ENCODE measurements around the gene SLC18A2.

Gene SLC18A2

DNA sequence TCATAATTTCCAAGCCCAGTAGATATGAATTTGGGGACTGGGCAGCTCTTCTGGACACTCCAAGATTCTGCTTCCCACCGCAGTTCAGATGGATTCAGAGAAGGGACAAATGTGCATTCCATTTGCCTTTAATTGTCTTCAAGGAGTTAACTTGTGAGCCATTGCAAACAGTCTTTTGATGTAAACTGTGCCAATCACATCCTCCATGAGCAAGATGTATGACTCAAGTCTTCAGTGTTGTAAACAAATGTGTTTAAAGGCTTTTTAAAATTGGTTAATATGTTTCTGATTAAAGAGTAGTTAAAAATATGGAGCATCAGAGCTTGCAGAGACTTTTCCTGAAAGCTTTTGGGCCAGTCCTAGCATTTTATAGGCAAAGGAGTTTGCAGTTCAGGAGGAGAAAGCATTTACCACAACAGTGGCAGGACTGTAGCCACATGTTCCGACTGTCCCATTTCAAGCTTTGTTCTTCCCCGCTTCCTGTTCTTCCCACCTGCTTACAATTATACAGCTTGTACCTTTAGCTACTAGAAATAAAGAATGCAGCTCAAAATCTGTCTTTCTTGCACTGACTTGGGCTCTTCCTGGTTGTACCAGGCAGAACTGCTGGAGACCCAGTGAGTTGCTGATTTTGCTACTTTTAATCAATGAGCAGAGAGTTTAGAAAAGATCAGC, 6.2 kb downstream of the SLC18A2 start:
- Histone ChIP-seq H2AFZ (ENCODE audit: low read length) (no peak overlapping the region), H3K9me3 (ENCODE audit: insufficient read depth, low read depth, low read length) (no peaks in the 10 kb centered on the region), H3K9ac (ENCODE audit: low read depth, low read length, poor library complexity, severe bottlenecking) (no peak overlapping the region), H4K20me1 (ENCODE audit: insufficient read depth, low read length, poor library complexity, severe bottlenecking) (no peaks in the 10 kb centered on the region), H3K9me2 (replicated peaks; ENCODE audit: low read depth, low read length) (no peaks in the 10 kb centered on the region), H3K4me2 (ENCODE audit: low read depth, low read length, poor library complexity, severe bottlenecking) (no peak overlapping the region), H3K36me3 (ENCODE audit: insufficient read depth, low read length) (no peaks in the 10 kb centered on the region), H3K4me1 (ENCODE audit: insufficient read depth, low read length, poor library complexity, severe bottlenecking) (peaks cover 28% of the 10 kb centered on the region), H3K4me3 (ENCODE audit: low read length, poor library complexity, severe bottlenecking) (no peak overlapping the region), H3K27me3 (ENCODE audit: insufficient read depth, low read length, poor library complexity, severe bottlenecking) (no peaks in the 10 kb centered on the region), H3K79me2 (ENCODE audit: insufficient read depth, low read length) (no peaks in the 10 kb centered on the region), H3F3A (ENCODE audit: low read depth) (no peaks in the 10 kb centered on the region)
- TF ChIP-seq CTCF (conservative IDR thresholded peaks at IDR 0.05; ENCODE audit: low read length), result no peak
- no peak for TF ChIP-seq EZH2phosphoT487 (IDR thresholded peaks at IDR 0.05; ENCODE audit: borderline replicate concordance)

DNA sequence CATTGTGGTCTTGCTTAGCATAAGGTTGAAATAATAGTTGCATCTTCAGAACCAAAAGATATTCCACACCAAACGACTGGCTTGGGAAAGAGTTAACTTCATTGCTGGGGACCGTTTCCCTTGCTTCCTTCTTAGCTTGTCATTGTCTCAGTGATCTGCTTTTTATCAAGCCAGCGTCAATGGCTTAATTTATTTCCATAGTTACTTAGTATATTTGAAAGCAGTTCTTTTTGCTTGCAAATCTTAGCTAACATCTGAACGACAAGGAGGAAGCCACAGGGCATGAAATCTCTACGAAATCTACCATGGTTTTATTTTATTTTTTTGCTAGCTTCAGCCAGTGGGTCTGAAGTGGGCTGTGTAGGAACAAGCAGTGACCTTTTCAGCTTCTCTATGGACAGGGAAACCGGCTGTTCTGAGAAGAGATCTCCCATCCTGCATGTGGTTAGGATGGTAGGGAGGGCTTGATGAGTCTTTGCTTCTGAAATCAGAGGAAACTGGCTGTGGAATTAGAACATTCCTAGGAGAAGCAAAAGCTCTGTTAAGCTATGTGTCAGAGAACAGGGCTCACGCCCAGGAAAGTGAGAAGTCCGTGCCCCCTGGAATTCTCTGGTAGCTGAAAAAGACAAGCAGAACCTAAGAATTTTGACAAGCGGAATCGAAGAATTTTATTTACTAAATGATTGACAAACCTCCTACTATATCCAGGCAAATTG, 8.0 kb downstream of the SLC18A2 start:
- peak overlapping the region; percentile 70 for H3K4me2 ChIP-seq (ENCODE audit: low read depth, low read length, poor library complexity, severe bottlenecking)
- TF ChIP-seq EZH2phosphoT487 (IDR thresholded peaks at IDR 0.05; ENCODE audit: borderline replicate concordance) (no peak), CTCF (conservative IDR thresholded peaks at IDR 0.05; ENCODE audit: low read length) (no peak)
- H3K4me1 ChIP-seq (ENCODE audit: insufficient read depth, low read length, poor library complexity, severe bottlenecking), result peaks cover 28% of the 10 kb centered on the region
- H3K4me3 ChIP-seq (ENCODE audit: low read length, poor library complexity, severe bottlenecking), result peak overlapping the region; percentile 15
- H3F3A ChIP-seq (ENCODE audit: low read depth), result no peaks in the 10 kb centered on the region
- H3K36me3 ChIP-seq (ENCODE audit: insufficient read depth, low read length), result no peaks in the 10 kb centered on the region
- no peak overlapping the region for H2AFZ ChIP-seq (ENCODE audit: low read length)
- no peaks in the 10 kb centered on the region for H3K9me2 ChIP-seq (replicated peaks; ENCODE audit: low read depth, low read length)
- no peaks in the 10 kb centered on the region for H3K79me2 ChIP-seq (ENCODE audit: insufficient read depth, low read length)
- H3K9ac ChIP-seq (ENCODE audit: low read depth, low read length, poor library complexity, severe bottlenecking), result no peak overlapping the region
- H3K9me3 ChIP-seq (ENCODE audit: insufficient read depth, low read depth, low read length), result no peaks in the 10 kb centered on the region
- no peaks in the 10 kb centered on the region for H4K20me1 ChIP-seq (ENCODE audit: insufficient read depth, low read length, poor library complexity, severe bottlenecking)
- no peaks in the 10 kb centered on the region for H3K27me3 ChIP-seq (ENCODE audit: insufficient read depth, low read length, poor library complexity, severe bottlenecking)

DNA sequence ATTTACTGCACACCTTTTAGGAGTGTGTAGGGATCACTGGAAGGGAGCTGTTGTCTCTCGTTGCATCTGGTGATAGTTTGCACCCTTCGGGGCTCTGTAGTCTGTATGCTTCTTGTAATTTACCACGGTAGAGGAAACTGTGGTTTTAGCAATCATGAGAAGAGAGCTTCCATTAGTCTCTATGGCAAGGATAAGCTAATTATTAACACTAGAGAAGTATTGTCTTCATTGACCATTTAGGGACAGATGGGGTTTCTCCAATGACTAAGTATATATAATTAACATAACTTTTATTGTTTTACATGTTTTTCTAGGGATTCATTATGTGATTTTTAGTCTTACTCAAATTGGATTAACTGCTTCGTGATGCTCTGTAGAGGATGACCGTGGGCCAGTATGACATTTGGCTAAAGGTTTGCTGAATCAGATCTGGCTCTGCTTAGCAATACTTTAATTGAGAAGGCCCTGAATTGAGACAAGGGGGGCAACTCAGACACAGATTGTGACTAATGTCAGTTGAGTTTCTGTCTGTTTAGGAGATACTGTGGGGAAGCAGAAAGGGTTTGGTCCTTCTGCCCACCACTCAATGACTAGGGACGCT, 8.7 kb downstream of the SLC18A2 start:
- Histone ChIP-seq H4K20me1 (ENCODE audit: insufficient read depth, low read length, poor library complexity, severe bottlenecking) (no peaks in the 10 kb centered on the region), H2AFZ (ENCODE audit: low read length) (no peak overlapping the region), H3K36me3 (ENCODE audit: insufficient read depth, low read length) (no peaks in the 10 kb centered on the region), H3K4me1 (ENCODE audit: insufficient read depth, low read length, poor library complexity, severe bottlenecking) (peaks cover 28% of the 10 kb centered on the region), H3K9ac (ENCODE audit: low read depth, low read length, poor library complexity, severe bottlenecking) (no peak overlapping the region), H3F3A (ENCODE audit: low read depth) (no peaks in the 10 kb centered on the region), H3K9me2 (replicated peaks; ENCODE audit: low read depth, low read length) (no peaks in the 10 kb centered on the region), H3K79me2 (ENCODE audit: insufficient read depth, low read length) (no peaks in the 10 kb centered on the region), H3K4me3 (ENCODE audit: low read length, poor library complexity, severe bottlenecking) (peak overlapping the region; percentile 15), H3K27me3 (ENCODE audit: insufficient read depth, low read length, poor library complexity, severe bottlenecking) (no peaks in the 10 kb centered on the region), H3K9me3 (ENCODE audit: insufficient read depth, low read depth, low read length) (no peaks in the 10 kb centered on the region), H3K4me2 (ENCODE audit: low read depth, low read length, poor library complexity, severe bottlenecking) (peak overlapping the region; percentile 70)
- no peak for TF ChIP-seq CTCF (conservative IDR thresholded peaks at IDR 0.05; ENCODE audit: low read length)
- TF ChIP-seq EZH2phosphoT487 (IDR thresholded peaks at IDR 0.05; ENCODE audit: borderline replicate concordance), result no peak

All from Loucy (cell line).